Astrocyte of the spinal cord (primary cell): ENCODE measurements around the gene ARVCF.

Source experiments
- DNase-seq: peaks from one replicate; pipeline ENCODE4 v3.0.0; 2011; ENCODE audit warnings: low read depth, low spot score
- H3K4me3 ChIP-seq: 2 replicates; pipeline ENCODE4 v1.5.1; 2011; ENCODE audit warnings: low read depth, mild to moderate bottlenecking, low read length, moderate library complexity
- in situ Hi-C: cut with HindIII; loops from 2 replicates; pipeline ENCODE4 v1.10.0; 2017; ENCODE audit warnings: low sequenced_read_pairs
- TF ChIP-seq, protein P1 (sequence below): IDR thresholded peaks from 2 replicates; pipeline ENCODE4 v1.5.1; 2012; ENCODE audit warnings: low read depth, mild to moderate bottlenecking, low read length, inconsistent platforms

Gene ARVCF

DNA sequence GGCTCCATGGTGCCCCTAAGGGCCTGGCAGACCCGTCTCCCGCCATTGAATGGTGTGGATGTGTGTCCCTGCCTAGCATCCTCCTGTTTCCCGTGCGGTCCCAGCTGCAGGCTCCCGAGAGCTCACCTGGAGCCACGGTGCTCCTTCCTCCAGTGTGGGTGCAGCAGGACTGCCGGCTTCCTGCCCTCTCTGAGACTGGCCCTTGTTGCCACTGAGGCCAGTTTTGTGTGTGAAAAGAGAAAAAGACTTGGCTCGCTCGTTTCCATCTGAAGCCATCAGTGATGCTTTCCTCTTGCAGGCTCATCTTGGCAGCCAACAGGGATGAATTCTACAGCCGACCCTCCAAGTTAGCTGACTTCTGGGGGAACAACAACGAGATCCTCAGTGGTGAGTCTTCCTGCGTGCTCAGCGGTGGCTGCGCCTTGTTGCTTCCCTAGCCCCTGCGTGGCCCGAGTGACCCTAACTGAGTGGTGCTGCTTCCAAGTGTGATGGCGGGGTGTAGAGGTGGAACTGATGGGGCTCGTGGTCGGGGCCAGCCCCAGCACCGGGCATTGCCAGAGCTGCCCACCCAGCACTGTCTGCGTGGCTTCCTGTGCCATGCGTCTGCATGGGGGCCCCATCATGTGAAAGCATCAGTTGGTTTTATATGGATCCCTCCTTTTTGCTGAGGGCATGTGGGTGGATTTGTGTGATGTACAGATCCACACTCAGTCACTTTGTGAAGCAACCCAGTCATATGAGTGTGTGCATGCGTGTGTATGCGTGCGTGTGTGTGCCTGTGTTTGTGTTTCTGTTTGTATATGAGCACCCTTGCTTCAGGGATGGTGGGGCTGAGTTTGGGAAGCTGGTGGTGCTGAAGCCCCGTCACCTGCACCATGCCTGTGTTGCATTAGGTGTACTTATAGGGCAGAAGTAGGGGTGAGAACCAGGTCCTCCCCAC, 26.7 kb upstream of the ARVCF start:
- in situ Hi-C loops: no loop called here
- TF ChIP-seq, protein P1, sequence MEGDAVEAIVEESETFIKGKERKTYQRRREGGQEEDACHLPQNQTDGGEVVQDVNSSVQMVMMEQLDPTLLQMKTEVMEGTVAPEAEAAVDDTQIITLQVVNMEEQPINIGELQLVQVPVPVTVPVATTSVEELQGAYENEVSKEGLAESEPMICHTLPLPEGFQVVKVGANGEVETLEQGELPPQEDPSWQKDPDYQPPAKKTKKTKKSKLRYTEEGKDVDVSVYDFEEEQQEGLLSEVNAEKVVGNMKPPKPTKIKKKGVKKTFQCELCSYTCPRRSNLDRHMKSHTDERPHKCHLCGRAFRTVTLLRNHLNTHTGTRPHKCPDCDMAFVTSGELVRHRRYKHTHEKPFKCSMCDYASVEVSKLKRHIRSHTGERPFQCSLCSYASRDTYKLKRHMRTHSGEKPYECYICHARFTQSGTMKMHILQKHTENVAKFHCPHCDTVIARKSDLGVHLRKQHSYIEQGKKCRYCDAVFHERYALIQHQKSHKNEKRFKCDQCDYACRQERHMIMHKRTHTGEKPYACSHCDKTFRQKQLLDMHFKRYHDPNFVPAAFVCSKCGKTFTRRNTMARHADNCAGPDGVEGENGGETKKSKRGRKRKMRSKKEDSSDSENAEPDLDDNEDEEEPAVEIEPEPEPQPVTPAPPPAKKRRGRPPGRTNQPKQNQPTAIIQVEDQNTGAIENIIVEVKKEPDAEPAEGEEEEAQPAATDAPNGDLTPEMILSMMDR: no peak
- DNase-seq: no peak
- no peak overlapping the region for H3K4me3 ChIP-seq

DNA sequence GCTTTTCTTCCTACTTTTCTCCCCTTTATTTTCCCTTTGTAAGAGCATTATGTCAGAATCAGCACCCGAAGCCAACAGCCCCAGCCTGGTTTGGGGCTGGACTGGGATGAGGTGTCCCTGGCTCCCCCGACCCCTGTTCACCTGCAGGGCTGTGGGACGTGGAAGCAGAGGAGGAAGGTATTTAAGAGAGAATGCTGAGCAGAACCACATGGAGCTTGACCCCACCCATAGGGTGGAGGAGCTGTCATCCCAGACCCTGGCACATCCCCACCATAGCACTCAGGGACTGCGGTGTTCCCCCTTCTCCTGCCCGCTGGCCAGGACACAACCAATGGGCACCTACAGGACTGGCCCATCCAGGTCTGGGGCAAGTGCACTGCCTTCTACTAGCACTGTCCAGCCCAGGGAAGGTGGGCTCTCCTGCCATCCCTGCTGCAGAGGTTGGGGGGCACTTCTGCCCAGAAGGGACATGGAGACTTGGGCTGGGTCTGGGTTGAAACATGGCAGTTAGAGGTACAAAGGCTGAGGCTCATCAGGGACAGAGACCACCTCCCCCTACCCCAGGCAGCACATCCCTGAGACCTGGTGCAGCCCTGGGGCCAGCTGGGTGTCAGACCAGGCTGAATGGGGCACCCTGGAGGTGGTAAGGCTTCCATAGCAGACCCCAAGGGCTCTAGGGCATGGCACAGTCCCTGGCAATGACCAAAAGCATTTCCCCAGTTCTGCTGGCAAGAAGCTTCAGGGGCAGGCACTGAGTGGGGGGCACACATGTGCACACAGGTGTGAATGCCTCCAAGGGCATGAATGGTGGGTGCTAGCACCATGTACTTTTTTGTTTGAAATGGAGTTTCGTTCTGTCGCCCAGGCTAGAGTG, 23.9 kb upstream of the ARVCF start:
- in situ Hi-C loops: no loop called here
- DNase-seq: no peak
- TF ChIP-seq, protein P1: no peak
- no peak overlapping the region for H3K4me3 ChIP-seq

DNA sequence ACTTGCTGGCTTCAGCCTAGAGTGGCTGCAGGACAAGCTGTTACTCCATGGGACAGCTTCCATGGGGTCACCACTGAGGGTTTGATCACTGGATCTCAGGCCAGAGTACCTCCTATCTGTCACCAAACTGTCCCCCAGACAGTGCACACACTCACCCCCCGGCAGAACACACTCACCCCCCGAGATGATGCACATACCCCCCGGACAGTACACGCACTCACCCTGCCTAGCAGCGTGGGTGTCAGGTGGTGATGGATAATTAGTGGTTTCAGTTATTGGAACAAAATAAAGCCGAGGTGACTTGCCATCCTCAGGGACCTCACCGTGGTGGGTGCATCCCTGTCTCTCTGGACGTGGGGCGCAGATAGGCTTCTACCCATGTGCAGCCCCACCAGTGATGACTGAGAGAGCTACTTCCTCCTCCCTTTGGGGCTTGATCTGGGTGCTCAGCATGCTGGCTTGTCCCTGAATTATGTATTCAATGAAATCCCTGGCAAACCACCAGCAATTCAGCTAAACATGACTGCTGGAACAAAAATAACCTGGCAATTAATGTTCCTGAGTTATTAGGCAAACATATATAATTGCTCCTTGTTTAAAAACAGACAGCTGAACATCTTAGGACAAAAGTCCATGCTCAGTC, 23.2 kb upstream of the ARVCF start:
- no peak for DNase-seq
- in situ Hi-C loops: no loop called here
- TF ChIP-seq, protein P1: no peak
- H3K4me3 ChIP-seq: no peak overlapping the region

GRCh38 chr22:20038574-20038973, 22.0 kb upstream of the ARVCF start:
- no peak overlapping the region for H3K4me3 ChIP-seq
- in situ Hi-C loops: no loop called here
- TF ChIP-seq, protein P1: no peak
- no peak for DNase-seq

DNA sequence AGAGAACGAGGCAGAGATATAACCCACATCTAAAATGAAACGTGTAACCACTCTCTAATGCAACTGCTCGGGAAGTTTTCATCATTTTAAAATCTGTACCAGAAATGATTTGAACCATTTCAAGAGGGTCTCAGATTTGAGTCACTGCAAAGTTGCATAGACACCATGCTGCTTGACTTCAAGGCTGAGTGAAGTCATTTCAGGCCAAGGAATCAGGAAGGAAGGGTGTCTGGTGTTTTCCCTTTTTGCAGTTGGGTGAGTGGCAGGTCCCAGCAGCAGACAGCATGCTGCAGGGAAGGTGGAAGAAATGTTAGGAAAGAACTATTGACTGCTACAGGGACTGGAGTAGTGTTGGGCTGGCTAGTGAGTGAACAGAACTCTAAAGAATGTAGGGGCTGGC, 20.8 kb upstream of the ARVCF start:
- H3K4me3 ChIP-seq: no peak overlapping the region
- TF ChIP-seq, protein P1: no peak
- in situ Hi-C loops: no loop called here
- no peak for DNase-seq
